CD14-positive monocyte (primary cell): ENCODE results near the gene CGB7. TPM values are rescaled to one million over a fixed set of nuclear protein-coding genes. Genes with fewer than 3 reads are reported as not detected.
"Not testable (repeated sequence)": the region's sequence is repeated elsewhere in the genome, so short reads cannot be mapped to it uniquely, and the experiment has no call there.

Experiments
- DNase-seq, 3 donors: peaks; one replicate each; pipeline ENCODE4 v3.0.0-alpha.2; 2011 to 2022
- H2AFZ ChIP-seq: 2 replicates; pipeline ENCODE4 v1.6.0; 2012; ENCODE audit warnings: mild to moderate bottlenecking, low read depth, low read length, inconsistent platforms; ENCODE audit not compliant: insufficient read depth, poor library complexity, severe bottlenecking
- H3K27ac ChIP-seq, 2 donors: 1 replicate in 1 of 2; 2 replicates in 1 of 2; pipeline ENCODE4 v1.5.1; 2012 to 2013; ENCODE audit warnings: low read length in 2 of 2, control low read depth in 1 of 2, inconsistent platforms in 1 of 2, low read depth in 1 of 2, mild to moderate bottlenecking in 1 of 2
- H3K27me3 ChIP-seq, 2 donors: one replicate each; pipeline versions ENCODE4 v1.6.0 to v1.6.1; 2011 to 2013; ENCODE audit warnings: low read length in 2 of 2; ENCODE audit not compliant: control insufficient read depth in 2 of 2, insufficient read depth in 2 of 2
- H3K36me3 ChIP-seq, 2 donors: replicated peaks in 1 of 2; 1 replicate in 1 of 2; 2 replicates in 1 of 2; pipeline versions ENCODE4 v1.5.1 to v1.6.1; 2012 to 2013; ENCODE audit warnings: low read length in 2 of 2, control low read depth in 1 of 2, inconsistent platforms in 1 of 2, mild to moderate bottlenecking in 1 of 2; ENCODE audit not compliant: insufficient read depth in 2 of 2, control insufficient read depth in 1 of 2
- H3K4me1 ChIP-seq, 2 donors: 1 replicate in 1 of 2; 2 replicates in 1 of 2; pipeline versions ENCODE4 v1.5.1 to v1.6.1; 2012 to 2013; ENCODE audit warnings: low read length in 2 of 2, control low read depth in 1 of 2, inconsistent platforms in 1 of 2, mild to moderate bottlenecking in 1 of 2, moderate library complexity in 1 of 2; ENCODE audit not compliant: insufficient read depth in 2 of 2, control insufficient read depth in 1 of 2
- H3K4me2 ChIP-seq: replicated peaks from 2 replicates; pipeline ENCODE3; 2012; ENCODE audit warnings: low read length, moderate library complexity, mild to moderate bottlenecking; ENCODE audit not compliant: poor library complexity, severe bottlenecking; ENCODE audit errors: extremely low read depth
- H3K4me3 ChIP-seq, 3 experiments: fragments of 200-600 bp in 1 of 3; sonication (generic) in 1 of 3; replicated peaks in 1 of 3; 1 replicate in 2 of 3; 2 replicates in 1 of 3; pipeline ENCODE4 v1.5.1; 2011 to 2013; ENCODE audit warnings: low read length in 3 of 3, mild to moderate bottlenecking in 3 of 3, control low read depth in 2 of 3, low read depth in 2 of 3, inconsistent platforms in 1 of 3, moderate library complexity in 1 of 3
- H3K79me2 ChIP-seq: 2 replicates; pipeline ENCODE4 v1.6.0; 2012; ENCODE audit warnings: mild to moderate bottlenecking, control low read depth, inconsistent platforms, low read length, moderate library complexity; ENCODE audit not compliant: insufficient read depth
- H3K9ac ChIP-seq: 2 replicates; pipeline ENCODE4 v1.6.0; 2017; ENCODE audit warnings: low read length, mild to moderate bottlenecking; ENCODE audit not compliant: insufficient read depth, poor library complexity, severe bottlenecking
- H3K9me3 ChIP-seq, 2 donors: replicated peaks in 1 of 2; 1 replicate in 1 of 2; 2 replicates in 1 of 2; pipeline versions ENCODE4 v1.5.1 to v1.6.1; 2012 to 2013; ENCODE audit warnings: low read length in 2 of 2, control low read depth in 1 of 2; ENCODE audit not compliant: control insufficient read depth in 1 of 2, insufficient read depth in 1 of 2
- H4K20me1 ChIP-seq: 2 replicates; pipeline ENCODE4 v1.6.0; 2012; ENCODE audit warnings: mild to moderate bottlenecking, low read length, control low read depth, moderate library complexity; ENCODE audit not compliant: insufficient read depth
- H3K27ac Mint-ChIP-seq, 7 donors: one replicate each; pipeline ENCODE4 v1.8.0; 2020; ENCODE audit warnings: mild to moderate bottlenecking in 7 of 7, mixed read lengths in 7 of 7, moderate library complexity in 6 of 7, inconsistent platforms in 2 of 7
- H3K27me3 Mint-ChIP-seq, 3 donors: one replicate each; pipeline ENCODE4 v1.8.0; 2021 to 2022; ENCODE audit warnings: low read depth in 3 of 3, mild to moderate bottlenecking in 3 of 3, mixed read lengths in 3 of 3, moderate library complexity in 3 of 3, inconsistent platforms in 1 of 3
- H3K36me3 Mint-ChIP-seq, 2 donors: one replicate each; pipeline ENCODE4 v1.8.0; 2020; ENCODE audit warnings: mixed read lengths in 2 of 2, inconsistent platforms in 1 of 2, mild to moderate bottlenecking in 1 of 2
- H3K4me1 Mint-ChIP-seq: one replicate; pipeline ENCODE4 v1.8.0; 2020; ENCODE audit warnings: mild to moderate bottlenecking, mixed read lengths
- H3K4me3 Mint-ChIP-seq, 2 donors: one replicate each; pipeline ENCODE4 v1.8.0; 2020; ENCODE audit warnings: mild to moderate bottlenecking in 2 of 2, mixed read lengths in 2 of 2, moderate library complexity in 1 of 2
- H3K9me3 Mint-ChIP-seq, 7 donors: one replicate each; pipeline ENCODE4 v1.8.0; 2020 to 2022; ENCODE audit warnings: mixed read lengths in 7 of 7, mild to moderate bottlenecking in 6 of 7, moderate library complexity in 6 of 7, inconsistent platforms in 2 of 7
- CTCF ChIP-seq: fragments of 200-600 bp; IDR thresholded peaks from one replicate; pipeline ENCODE4 v1.8.0; 2022; ENCODE audit warnings: antibody characterized with exemption, mild to moderate bottlenecking
- WGBS: methylation state at CpG from one replicate; pipeline ENCODE4 v1.1.5; 2013; ENCODE audit warnings: missing lambda C conversion rate; ENCODE audit not compliant: insufficient coverage; 5-methylcytosine and 5-hydroxymethylcytosine counted together
- intact Hi-C, 2 donors: fragments of 100-400 bp; cut with micrococcal nuclease; formaldehyde crosslinking; loops; one replicate each; pipeline versions ENCODE4 v1.15.0 to v1.15.1; 2023
- polyA plus RNA-seq, 3 donors: library from polyadenylated mRNA; depleted of rRNA in 1 of 3; unstranded in 2 of 3; stranded (reverse) in 1 of 3; fragments of 300-500 nt in 2 of 3; fragments of >200 nt in 1 of 3; fragmentation: Illumina TruSeq in 2 of 3; gene quantifications; 1 replicate in 2 of 3; 2 replicates in 1 of 3; pipeline ENCODE4 v1.2.3, GENCODE V29; 2012 to 2021

CGB7 gene
- polyA plus RNA-seq, 3 donors, result not detected

- Mint-ChIP-seq H3K36me3 (no peaks in the 10 kb centered on the region), H3K27ac (no peak overlapping the region), H3K4me1 (no peaks in the 10 kb centered on the region), H3K27me3 (peaks cover 2 to 10% (median 5%) of the 10 kb centered on the region in 3 donors), H3K9me3 (no peaks in the 10 kb centered on the region), H3K4me3 (no peak overlapping the region)
- Histone ChIP-seq H3K36me3 (no peaks in the 10 kb centered on the region), H3K27me3 (no peaks in the 10 kb centered on the region), H3K9ac (no peak overlapping the region), H3K79me2 (no peaks in the 10 kb centered on the region), H3K27ac (no peak overlapping the region), H3K9me3 (no peaks in the 10 kb centered on the region), H3K4me2 (no peak overlapping the region), H4K20me1 (no peaks in the 10 kb centered on the region), H2AFZ (no peak overlapping the region), H3K4me1 (no peaks in the 10 kb centered on the region), H3K4me3 (no peak overlapping the region)
- intact Hi-C loops, result no loop called here
- TF ChIP-seq CTCF, result no peak
- 92% methylated on average over 12 of the region's 17 CpGs for WGBS
- no peak for DNase-seq
These were observed 15.4 kb downstream of the CGB7 start for GRCh38 chr19:49042177-49042576.

- H3K36me3 Mint-ChIP-seq, H3K4me3 Mint-ChIP-seq, H3K27ac Mint-ChIP-seq, DNase-seq, H3K79me2 ChIP-seq, H3K4me1 Mint-ChIP-seq, H3K27me3 ChIP-seq, H2AFZ ChIP-seq, H3K27ac ChIP-seq, H3K36me3 ChIP-seq, H3K4me1 ChIP-seq, H3K9ac ChIP-seq, H3K9me3 Mint-ChIP-seq, H3K9me3 ChIP-seq, intact Hi-C loops, H3K4me2 ChIP-seq, H3K4me3 ChIP-seq, H4K20me1 ChIP-seq: not testable (repeated sequence)
- H3K27me3 Mint-ChIP-seq, result peaks cover 2 to 11% (median 7%) of the 10 kb centered on the region in 3 donors
- no CpG with 5 or more reads among the region's 9 CpGs for WGBS
These were observed 17.8 kb downstream of the CGB7 start for GRCh38 chr19:49039736-49040135.

- H3K4me3 Mint-ChIP-seq, intact Hi-C loops, H3K4me1 Mint-ChIP-seq, H3K27ac ChIP-seq, H4K20me1 ChIP-seq, H3K36me3 ChIP-seq, H3K79me2 ChIP-seq, H3K36me3 Mint-ChIP-seq, H3K9me3 Mint-ChIP-seq, H3K4me1 ChIP-seq, H3K27ac Mint-ChIP-seq, H3K9ac ChIP-seq, H3K27me3 ChIP-seq, DNase-seq, H3K9me3 ChIP-seq, H2AFZ ChIP-seq, H3K4me3 ChIP-seq, H3K4me2 ChIP-seq: not testable (repeated sequence)
- whole genome bisulfite sequencing, result 90% methylated on average over 12 of the region's 26 CpGs
- H3K27me3 Mint-ChIP-seq, result peaks cover 2 to 11% (median 7%) of the 10 kb centered on the region in 3 donors
These were observed 18.8 kb downstream of the CGB7 start for GRCh38 chr19:49038557-49039276.

GRCh38 chr19:49038111-49038510 is 19.4 kb downstream of the CGB7 start:
- H3K4me3 Mint-ChIP-seq, H3K4me1 Mint-ChIP-seq, H3K27ac ChIP-seq, H3K27ac Mint-ChIP-seq, H3K9me3 Mint-ChIP-seq, H4K20me1 ChIP-seq, H3K4me3 ChIP-seq, H3K9ac ChIP-seq, H2AFZ ChIP-seq, H3K79me2 ChIP-seq, H3K9me3 ChIP-seq, intact Hi-C loops, H3K4me1 ChIP-seq, H3K27me3 ChIP-seq, H3K27me3 Mint-ChIP-seq, H3K36me3 ChIP-seq, H3K36me3 Mint-ChIP-seq, H3K4me2 ChIP-seq, DNase-seq: not testable (repeated sequence)
- WGBS, result no CpG with 5 or more reads among the region's 8 CpGs
